ENCODE results near the gene WFDC6.

DNA sequence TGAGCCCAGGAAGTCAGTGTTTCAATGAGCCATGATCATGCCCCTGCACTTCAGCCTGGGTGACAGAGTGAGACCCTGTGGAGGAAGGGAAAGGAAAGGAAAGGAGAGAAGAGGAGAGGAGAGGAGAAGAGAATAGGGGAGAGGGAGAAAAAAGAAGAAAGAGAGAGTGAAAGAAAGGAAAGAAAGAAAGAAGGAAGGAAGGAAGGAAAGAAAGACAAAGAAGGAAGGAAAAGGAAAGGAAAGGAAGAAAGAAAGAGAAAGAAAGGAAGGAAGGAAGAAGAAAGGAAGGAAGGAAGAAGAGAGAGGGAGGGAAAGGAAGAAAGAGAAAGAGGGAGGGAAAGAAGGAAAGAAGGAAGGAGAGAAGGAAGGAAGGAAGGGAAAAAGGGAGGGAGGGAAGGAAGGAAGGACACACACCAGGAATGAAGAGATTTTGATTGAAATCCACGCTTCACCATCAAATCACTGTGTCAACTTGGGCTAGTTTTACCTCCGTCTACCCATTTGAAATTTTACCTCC is 25.5 kb upstream of the WFDC6 start:
- TF ChIP-seq, protein P1, sequence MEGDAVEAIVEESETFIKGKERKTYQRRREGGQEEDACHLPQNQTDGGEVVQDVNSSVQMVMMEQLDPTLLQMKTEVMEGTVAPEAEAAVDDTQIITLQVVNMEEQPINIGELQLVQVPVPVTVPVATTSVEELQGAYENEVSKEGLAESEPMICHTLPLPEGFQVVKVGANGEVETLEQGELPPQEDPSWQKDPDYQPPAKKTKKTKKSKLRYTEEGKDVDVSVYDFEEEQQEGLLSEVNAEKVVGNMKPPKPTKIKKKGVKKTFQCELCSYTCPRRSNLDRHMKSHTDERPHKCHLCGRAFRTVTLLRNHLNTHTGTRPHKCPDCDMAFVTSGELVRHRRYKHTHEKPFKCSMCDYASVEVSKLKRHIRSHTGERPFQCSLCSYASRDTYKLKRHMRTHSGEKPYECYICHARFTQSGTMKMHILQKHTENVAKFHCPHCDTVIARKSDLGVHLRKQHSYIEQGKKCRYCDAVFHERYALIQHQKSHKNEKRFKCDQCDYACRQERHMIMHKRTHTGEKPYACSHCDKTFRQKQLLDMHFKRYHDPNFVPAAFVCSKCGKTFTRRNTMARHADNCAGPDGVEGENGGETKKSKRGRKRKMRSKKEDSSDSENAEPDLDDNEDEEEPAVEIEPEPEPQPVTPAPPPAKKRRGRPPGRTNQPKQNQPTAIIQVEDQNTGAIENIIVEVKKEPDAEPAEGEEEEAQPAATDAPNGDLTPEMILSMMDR (optimal IDR thresholded peaks at IDR 0.05 in 1 of 3, IDR thresholded peaks at IDR 0.05 in 1 of 3, conservative IDR thresholded peaks at IDR 0.05 in 1 of 3; ENCODE audit: extremely low read depth in 1 of 3, insufficient read depth in 2 of 3, low read length in 3 of 3), result no peak
- no peak for TF ChIP-seq EZH2 (IDR thresholded peaks at IDR 0.05; ENCODE audit: low read length)

All from keratinocyte (primary cell).